Fibroblast of villous mesenchyme (primary cell): ENCODE results near the gene GNAT1. TPM values are rescaled to one million over a fixed set of nuclear protein-coding genes. Genes with fewer than 3 reads are reported as not detected.

Experiments used
- DNase-seq: peaks from one replicate; pipeline ENCODE4 v3.0.0-alpha.2; 2010; ENCODE audit warnings: low read depth
- H3K4me3 ChIP-seq: 2 replicates; pipeline ENCODE4 v1.5.1; 2011; ENCODE audit warnings: low read depth, mild to moderate bottlenecking, low read length
- CTCF ChIP-seq: IDR thresholded peaks from 2 replicates; pipeline ENCODE4 v1.5.1; 2012; ENCODE audit warnings: low read depth, mild to moderate bottlenecking, low read length; ENCODE audit not compliant: insufficient read depth
- small RNA-seq: library from RNA; depleted of rRNA; stranded (forward); fragments of <200 nt; gene quantifications from one replicate; pipeline ENCODE3, GENCODE V24; 2012
- total RNA-seq: library from RNA; depleted of rRNA; stranded (reverse); fragments of >200 nt; gene quantifications from 2 replicates; pipeline ENCODE4 v1.2.3, GENCODE V29; 2012

Gene GNAT1
- total RNA-seq, 1 donor: not detected

GRCh38 chr3:50245251-50245745, 53.9 kb downstream of the GNAT1 start:
- DNase-seq: no peak

GRCh38 chr3:50245831-50246516, 54.6 kb downstream of the GNAT1 start:
- TF ChIP-seq CTCF: peak; percentile 99
- DNase-seq: peak; percentile 88
- H3K4me3 ChIP-seq: peak overlapping the region; percentile 51

More at GRCh38 chr3:50245251-50245745, 53.9 kb downstream of the GNAT1 start:
- H3K4me3 ChIP-seq: no peak overlapping the region
- TF ChIP-seq CTCF: no peak

- peak; percentile 81 for DNase-seq
- H3K4me3 ChIP-seq: no peak overlapping the region
These were observed 55.1 kb downstream of the GNAT1 start for GRCh38 chr3:50246517-50246954.

More at GRCh38 chr3:50246517-50246954, 55.1 kb downstream of the GNAT1 start:
- TF ChIP-seq CTCF: no peak

Small RNA genes within 50 kb of the gene (small RNA-seq; reads per million reads assigned to genes)
- gene MIR566 (not detected), gene MIR5787 (not detected)

Other genes with a start within 250 kb of the GNAT1 start
- 121 and 192 TPM in 2 replicates for gene RBM5, start 102.7 kb upstream of the GNAT1 start, total RNA-seq
- gene SEMA3F, start 36.3 kb upstream of the GNAT1 start, total RNA-seq: 0.32 and 0.86 TPM in 2 replicates
- gene SLC38A3, start 13.7 kb downstream of the GNAT1 start, total RNA-seq: not detected in 2 replicates
- 265 and 297 TPM in 2 replicates for gene GNAI2, start 44.6 kb downstream of the GNAT1 start, total RNA-seq
- 7.4 and 23.3 TPM in 2 replicates for gene SEMA3B, start 77.5 kb downstream of the GNAT1 start, total RNA-seq
- not detected in 2 replicates for gene LSMEM2, start 87.5 kb downstream of the GNAT1 start, total RNA-seq
- gene IFRD2, start 100.8 kb downstream of the GNAT1 start, total RNA-seq: 82.0 and 83.1 TPM in 2 replicates
- 2.3 and 6.5 TPM in 2 replicates for gene HYAL3, start 107.8 kb downstream of the GNAT1 start, total RNA-seq
- 5.8 and 6.5 TPM in 2 replicates for gene NAA80, start 107.8 kb downstream of the GNAT1 start, total RNA-seq
- gene HYAL1, start 112.0 kb downstream of the GNAT1 start, total RNA-seq: 1.6 and 2.6 TPM in 2 replicates
- 49.6 and 69.1 TPM in 2 replicates for gene HYAL2, start 131.1 kb downstream of the GNAT1 start, total RNA-seq
- gene TUSC2, start 136.6 kb downstream of the GNAT1 start, total RNA-seq: 17.7 and 22.0 TPM in 2 replicates
- 34.8 and 36.3 TPM in 2 replicates for gene RASSF1, start 149.2 kb downstream of the GNAT1 start, total RNA-seq
- gene ZMYND10, start 154.1 kb downstream of the GNAT1 start, total RNA-seq: 0.97 and 1.3 TPM in 2 replicates
- 21.3 and 22.9 TPM in 2 replicates for gene NPRL2, start 159.2 kb downstream of the GNAT1 start, total RNA-seq
- gene CYB561D2, start 159.3 kb downstream of the GNAT1 start, total RNA-seq: 22.5 and 23.7 TPM in 2 replicates
- 55.3 and 63.1 TPM in 2 replicates for gene TMEM115, start 167.9 kb downstream of the GNAT1 start, total RNA-seq